GM10248 (cell line): Measurements from ENCODE around the gene SPATA45.
A peak's percentile ranks its signal among the peaks of the same experiment; 100 is the strongest.

Experiments
- CTCF ChIA-PET: fragments of 300-600 bp; sonication (Branson Sonifier 250); formaldehyde crosslinking; extraction: SDS; loops from one replicate; lab custom pipeline; 2021; ENCODE audit warnings: antibody characterized with exemption; lab: Yijun Ruan, JAX
- POLR2A ChIA-PET: fragments of 350-650 bp; sonication (Branson Sonifier 250); formaldehyde crosslinking; extraction: SDS; loops from one replicate; lab custom pipeline; 2020; ENCODE audit warnings: antibody characterized with exemption; lab: Yijun Ruan, JAX
- DNase-seq: peaks from one replicate; pipeline ENCODE4 v3.0.0; 2012; ENCODE audit errors: extremely low spot score
- CTCF ChIP-seq: IDR thresholded peaks from 2 replicates; pipeline ENCODE4 v1.5.1; 2012; ENCODE audit warnings: mild to moderate bottlenecking, low read depth; ENCODE audit errors: extremely low read depth, missing control alignments, control extremely low read depth

The SPATA45 gene

GRCh38 chr1:212838145-212838544 lies 9.3 kb downstream of the SPATA45 start:
- CTCF ChIA-PET = interaction anchor here (1.1 to 1.5 kb wide), 3 partner anchors 22 to 157 kb away, joined by 3 to 5 read pairs (median 3); no protein-coding TSS in a partner anchor
- no peak for TF ChIP-seq CTCF
- POLR2A ChIA-PET = no interaction called here
- DNase-seq = no peak

- POLR2A ChIA-PET = interaction anchor here (0.7 to 1.2 kb wide), 2 partner anchors 24 to 1309 kb away, joined by 3 to 10 read pairs; partner anchors contain the start of gene FLVCR1
These were observed 13.9 kb downstream of the SPATA45 start for GRCh38 chr1:212833211-212834207.

GRCh38 chr1:212828395-212828794 lies 19.1 kb downstream of the SPATA45 start:
- CTCF ChIA-PET = interaction anchor here (0.8 to 2.4 kb wide), 3 partner anchors 14 to 166 kb away, joined by 3 to 6 read pairs (median 5); no protein-coding TSS in a partner anchor
- no peak for DNase-seq
- POLR2A ChIA-PET = no interaction called here
- no peak for TF ChIP-seq CTCF

More at GRCh38 chr1:212833211-212834207, 13.9 kb downstream of the SPATA45 start:
- CTCF ChIA-PET = interaction anchor here (1.0 to 1.3 kb wide), 4 partner anchors 9 to 168 kb away, joined by 3 to 5 read pairs (median 4); no protein-coding TSS in a partner anchor
- DNase-seq = peak; percentile 48

- ChIA-PET POLR2A (no interaction called here), CTCF (interaction anchor here (0.7 to 2.4 kb wide), 4 partner anchors 10 to 167 kb away, joined by 3 to 6 read pairs (median 4); no protein-coding TSS in a partner anchor)
- no peak for TF ChIP-seq CTCF
- no peak for DNase-seq
These were observed 19.6 kb downstream of the SPATA45 start for GRCh38 chr1:212827831-212828278.

- DNase-seq = no peak
- no peak for TF ChIP-seq CTCF
- ChIA-PET POLR2A (no interaction called here), CTCF (interaction anchor here (0.7 to 2.1 kb wide), 3 partner anchors 10 to 162 kb away, joined by 3 to 8 read pairs (median 3); no protein-coding TSS in a partner anchor)
These were observed 20.2 kb downstream of the SPATA45 start for GRCh38 chr1:212827171-212827776.

GRCh38 chr1:212825798-212826452 lies 21.5 kb downstream of the SPATA45 start:
- ChIA-PET POLR2A (no interaction called here), CTCF (interaction anchor here (2.1 kb wide), 1 partner anchor 11 kb away, joined by 8 read pairs; no protein-coding TSS in a partner anchor)
- DNase-seq = no peak
- TF ChIP-seq CTCF = no peak
